Calu3 (cell line): ENCODE data around the gene CKMT1A. TPM values are rescaled to one million over a fixed set of nuclear protein-coding genes. Genes with fewer than 3 reads are reported as not detected.
"Not testable (repeated sequence)": the region's sequence is repeated elsewhere in the genome, so short reads cannot be mapped to it uniquely, and the experiment has no call there.

Experiments
- Bru-seq: library from RNA; stranded (reverse); fragments of 400-500 nt; gene quantifications from one replicate; lab custom pipeline; 2021; lab: Mats Ljungman, UMichigan
- BruChase-seq, 2 experiments: library from RNA; stranded (reverse); fragments of 400-500 nt; gene quantifications; one replicate each; lab custom pipeline; 2021; lab: Mats Ljungman, UMichigan
- BruUV-seq: library from RNA; stranded (reverse); fragments of 400-500 nt; replicated peaks from 2 replicates; lab custom pipeline; 2021; lab: Mats Ljungman, UMichigan
- CTCF ChIA-PET: fragments of 300-600 bp; sonication (Branson Sonifier 250); formaldehyde crosslinking; loops from one replicate; lab custom pipeline; 2022; ENCODE audit warnings: antibody characterized with exemption; lab: Charles Lee
- DNase-seq: peaks from one replicate; pipeline ENCODE4 v3.0.0; 2022
- H3K27ac Mint-ChIP-seq: one replicate; pipeline ENCODE4 v1.8.0; 2022; ENCODE audit warnings: mixed read lengths; ENCODE audit not compliant: unreplicated experiment
- H3K27me3 Mint-ChIP-seq: one replicate; pipeline ENCODE4 v1.8.0; 2022; ENCODE audit warnings: mixed read lengths; ENCODE audit not compliant: unreplicated experiment
- H3K36me3 Mint-ChIP-seq: one replicate; pipeline ENCODE4 v1.8.0; 2022; ENCODE audit warnings: mild to moderate bottlenecking, moderate library complexity, mixed read lengths; ENCODE audit not compliant: insufficient read depth, unreplicated experiment
- H3K4me1 Mint-ChIP-seq: one replicate; pipeline ENCODE4 v1.8.0; 2022; ENCODE audit warnings: mild to moderate bottlenecking, low read depth, mixed read lengths; ENCODE audit not compliant: unreplicated experiment
- H3K4me3 Mint-ChIP-seq: one replicate; pipeline ENCODE4 v1.8.0; 2022; ENCODE audit warnings: mild to moderate bottlenecking, low read depth, moderate library complexity, mixed read lengths; ENCODE audit not compliant: unreplicated experiment
- H3K9me3 Mint-ChIP-seq: one replicate; pipeline ENCODE4 v1.8.0; 2022; ENCODE audit warnings: low read depth, mixed read lengths; ENCODE audit not compliant: unreplicated experiment
- intact Hi-C: fragments of 100-400 bp; cut with micrococcal nuclease; formaldehyde crosslinking; loops from one replicate; pipeline ENCODE4 v1.10.0; 2022; ENCODE audit not compliant: unreplicated experiment
- long read RNA-seq: library from polyadenylated mRNA; stranded (forward); transcript quantifications from one replicate; pipeline ENCODE4 v2.0.0, GENCODE V29; 2022
- total RNA-seq: library from RNA; stranded (reverse); gene quantifications from 2 replicates; pipeline ENCODE4 v1.2.3, GENCODE V29; 2022
- TF ChIP-seq, protein P1 (sequence below): fragments of 200-600 bp; IDR thresholded peaks from one replicate; pipeline ENCODE4 v1.8.0; 2022; ENCODE audit warnings: antibody characterized with exemption; ENCODE audit not compliant: unreplicated experiment

The CKMT1A gene
- 0.66 and 1.2 TPM in 2 replicates for total RNA-seq
- not detected for Bru-seq, nascent RNA
- BruChase-seq, experiment 1, labeled RNA remaining after a 6-hour chase = percentile 13 among the genes with signal in this experiment
- not detected for BruChase-seq, experiment 2, labeled RNA remaining after a 2-hour chase
- long read RNA-seq, partial matches to known transcripts = 0 of 1 reads
- long read RNA-seq, other reads (novel, unspliced or antisense) = 0 of 1 reads

DNA sequence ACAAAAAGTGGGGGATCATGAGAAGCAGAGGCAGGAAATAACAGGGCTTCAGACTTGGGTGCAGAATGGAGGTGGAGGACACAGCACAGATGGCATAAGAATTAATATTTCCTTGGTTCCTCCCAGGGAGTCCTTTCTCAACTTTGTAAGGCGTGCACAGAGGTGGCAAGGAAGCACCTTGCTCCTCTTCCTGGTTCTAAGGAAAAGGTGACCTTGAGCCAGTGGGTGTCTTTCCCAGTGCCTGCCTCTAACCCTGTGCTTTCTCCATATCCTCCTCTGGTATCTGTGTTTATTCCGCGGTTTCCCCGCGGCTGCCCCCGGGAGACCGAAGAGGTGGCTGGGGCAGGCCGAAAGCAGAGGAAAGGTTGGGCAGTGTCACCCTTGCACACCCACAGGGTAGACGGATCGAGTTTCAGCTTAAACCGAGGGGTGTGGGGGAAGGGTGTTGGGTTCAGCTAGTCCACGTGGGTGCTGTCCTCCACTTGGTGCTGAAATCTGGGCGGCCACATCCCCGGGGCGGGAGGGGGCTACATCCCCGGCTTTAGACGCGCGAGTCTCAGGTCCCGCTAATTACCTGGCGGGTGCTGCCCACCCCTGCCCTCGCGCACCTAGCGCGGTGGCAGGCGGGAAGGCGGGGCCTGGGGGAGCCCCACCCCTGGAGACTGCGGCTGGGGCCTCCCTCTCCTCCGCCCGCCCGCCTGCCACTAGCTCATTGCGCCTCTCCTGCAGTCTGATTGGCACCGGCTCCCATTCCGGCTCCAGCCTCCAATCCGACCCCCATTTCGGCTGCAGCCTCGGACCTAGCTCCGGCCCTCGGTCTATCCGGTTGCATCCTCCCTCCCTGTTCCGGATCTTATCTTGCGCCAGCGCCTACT lies at the start of gene CKMT1A:
CKMT1A (plus strand) TSS at position 712 of the 875 bp plus-strand sequence. CDS start 192 bp downstream, outside the sequence.
- peaks cover 25% of the 10 kb centered on the region for H3K27me3 Mint-ChIP-seq
- BruUV-seq, H3K4me3 Mint-ChIP-seq, H3K4me1 Mint-ChIP-seq, intact Hi-C loops, CTCF ChIA-PET, DNase-seq, H3K27ac Mint-ChIP-seq, H3K9me3 Mint-ChIP-seq, H3K36me3 Mint-ChIP-seq: not testable (repeated sequence)

DNA sequence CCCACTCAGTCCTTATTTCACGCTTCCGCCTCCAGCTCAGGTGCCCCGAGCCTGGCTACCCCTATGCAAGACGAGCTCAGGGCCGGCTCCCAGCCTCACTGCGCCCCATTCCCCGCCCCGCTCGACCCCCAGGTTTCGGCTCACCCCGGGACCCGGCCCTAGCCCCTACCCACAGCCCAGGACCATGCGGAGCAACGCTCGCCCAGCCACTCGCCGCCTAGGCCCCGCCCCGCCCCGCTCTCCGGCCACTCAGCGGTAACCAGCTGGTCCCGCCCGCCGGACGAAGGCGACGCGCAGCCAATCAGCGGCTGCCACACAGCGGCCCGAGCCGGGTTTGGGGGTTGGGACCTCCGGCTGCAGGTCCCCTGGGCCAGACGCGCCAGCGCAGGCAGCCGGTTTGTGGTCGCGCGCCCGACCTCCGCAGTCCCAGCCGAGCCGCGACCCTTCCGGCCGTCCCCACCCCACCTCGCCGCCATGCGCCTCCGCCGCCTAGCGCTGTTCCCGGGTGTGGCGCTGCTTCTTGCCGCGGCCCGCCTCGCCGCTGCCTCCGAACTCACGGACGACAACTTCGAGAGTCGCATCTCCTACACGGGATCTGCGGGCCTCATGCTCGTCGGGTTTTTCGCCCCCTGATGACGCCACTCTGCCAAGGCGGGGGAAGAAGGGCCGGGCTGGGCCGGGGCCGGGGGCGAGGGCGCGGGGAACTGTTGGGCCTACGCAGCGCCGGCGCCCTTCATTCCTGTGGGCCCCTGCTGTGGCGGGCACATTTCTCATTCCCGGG lies 44.8 kb upstream of the CKMT1A start, which contains the start of gene CATSPER2:
CATSPER2 (minus strand) TSS at position 196 of the 781 bp plus-strand sequence. CDS start 783 bp downstream, outside the sequence.
- TF ChIP-seq, protein P1, sequence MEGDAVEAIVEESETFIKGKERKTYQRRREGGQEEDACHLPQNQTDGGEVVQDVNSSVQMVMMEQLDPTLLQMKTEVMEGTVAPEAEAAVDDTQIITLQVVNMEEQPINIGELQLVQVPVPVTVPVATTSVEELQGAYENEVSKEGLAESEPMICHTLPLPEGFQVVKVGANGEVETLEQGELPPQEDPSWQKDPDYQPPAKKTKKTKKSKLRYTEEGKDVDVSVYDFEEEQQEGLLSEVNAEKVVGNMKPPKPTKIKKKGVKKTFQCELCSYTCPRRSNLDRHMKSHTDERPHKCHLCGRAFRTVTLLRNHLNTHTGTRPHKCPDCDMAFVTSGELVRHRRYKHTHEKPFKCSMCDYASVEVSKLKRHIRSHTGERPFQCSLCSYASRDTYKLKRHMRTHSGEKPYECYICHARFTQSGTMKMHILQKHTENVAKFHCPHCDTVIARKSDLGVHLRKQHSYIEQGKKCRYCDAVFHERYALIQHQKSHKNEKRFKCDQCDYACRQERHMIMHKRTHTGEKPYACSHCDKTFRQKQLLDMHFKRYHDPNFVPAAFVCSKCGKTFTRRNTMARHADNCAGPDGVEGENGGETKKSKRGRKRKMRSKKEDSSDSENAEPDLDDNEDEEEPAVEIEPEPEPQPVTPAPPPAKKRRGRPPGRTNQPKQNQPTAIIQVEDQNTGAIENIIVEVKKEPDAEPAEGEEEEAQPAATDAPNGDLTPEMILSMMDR = no peak
- intact Hi-C loops = no loop called here
- Mint-ChIP-seq H3K27ac (no peak within 1 kb of the TSS), H3K4me1 (no peaks in the 10 kb centered on the region), H3K27me3 (no peaks in the 10 kb centered on the region), H3K9me3 (no peaks in the 10 kb centered on the region), H3K4me3 (no peak within 1 kb of the TSS), H3K36me3 (no peaks in the 10 kb centered on the region)
- DNase-seq = no peak
- CTCF ChIA-PET = no interaction called here
- no TSS peak for BruUV-seq

DNA sequence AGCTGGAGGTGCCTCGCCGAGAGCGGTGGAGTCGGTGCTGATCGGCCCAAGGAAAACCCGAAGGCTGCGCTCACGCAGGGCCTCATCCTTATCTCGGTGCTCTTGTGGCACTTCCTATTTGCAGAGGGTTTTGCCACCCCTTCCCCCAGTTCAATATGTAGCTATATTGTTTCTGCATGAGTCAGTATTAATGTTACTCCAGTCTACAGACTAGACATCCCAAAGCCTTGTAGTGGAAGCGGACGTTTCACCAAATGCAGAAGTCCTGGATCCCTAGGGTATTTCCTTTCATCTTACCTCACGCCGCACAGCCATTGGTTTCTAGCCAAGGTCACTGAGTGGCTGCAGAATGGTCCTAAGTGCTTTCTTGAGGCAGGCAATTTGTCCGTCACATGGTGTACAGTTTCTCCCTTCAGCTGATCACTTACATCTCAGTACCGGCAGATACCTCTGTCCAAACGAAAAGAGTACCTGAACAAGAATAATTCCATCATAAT lies 44.2 kb upstream of the CKMT1A start:
- BruUV-seq, H3K27ac Mint-ChIP-seq, H3K27me3 Mint-ChIP-seq, H3K9me3 Mint-ChIP-seq, CTCF ChIA-PET, intact Hi-C loops, H3K4me1 Mint-ChIP-seq, H3K4me3 Mint-ChIP-seq, DNase-seq, H3K36me3 Mint-ChIP-seq: not testable (repeated sequence)

DNA sequence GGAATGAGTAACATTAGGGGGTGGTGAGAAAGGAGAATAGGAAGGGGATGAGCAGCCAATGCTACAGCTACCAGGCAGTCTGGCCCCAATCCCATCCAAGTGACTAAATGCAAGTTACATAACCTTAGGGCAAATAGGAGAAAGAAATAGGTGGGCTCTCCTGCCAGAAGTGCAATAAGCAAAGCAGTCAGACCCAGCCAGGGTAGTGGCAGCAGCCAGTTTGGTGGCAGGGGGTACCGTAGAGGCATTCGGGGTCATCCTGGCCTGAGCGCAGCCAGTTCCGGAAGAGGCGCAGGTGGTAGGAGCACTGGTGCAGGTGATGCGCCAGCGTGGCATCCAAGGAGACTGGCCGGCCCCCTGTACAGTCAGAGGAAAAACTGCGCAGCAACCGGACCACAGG lies 33.9 kb upstream of the CKMT1A start:
- H3K4me3 Mint-ChIP-seq, intact Hi-C loops: not testable (repeated sequence)

DNA sequence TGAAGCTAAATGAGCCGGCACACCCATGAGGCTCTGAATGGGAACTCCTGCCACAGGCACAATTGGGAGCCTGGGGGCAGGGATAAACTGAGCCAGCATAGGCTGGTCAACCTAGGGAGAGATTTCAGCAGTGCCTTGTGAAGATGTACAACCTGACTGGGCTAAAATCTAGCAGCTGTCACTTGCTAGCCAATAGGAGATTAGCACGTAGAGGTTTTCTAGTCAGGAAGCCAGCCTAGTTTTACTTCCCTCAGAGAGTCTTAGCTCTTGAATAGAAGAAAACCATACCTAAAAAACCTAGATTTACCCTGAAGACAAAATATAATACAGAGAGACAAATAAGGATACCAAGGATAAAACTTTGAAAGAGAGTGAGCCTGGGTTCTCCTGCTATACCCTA lies 31.4 kb upstream of the CKMT1A start:
- H3K9me3 Mint-ChIP-seq, H3K27me3 Mint-ChIP-seq, H3K4me3 Mint-ChIP-seq, H3K27ac Mint-ChIP-seq, CTCF ChIA-PET, H3K4me1 Mint-ChIP-seq, intact Hi-C loops, BruUV-seq, DNase-seq, H3K36me3 Mint-ChIP-seq: not testable (repeated sequence)

More for the DNA sequence above, 33.9 kb upstream of the CKMT1A start:
- BruUV-seq, CTCF ChIA-PET, H3K27ac Mint-ChIP-seq, H3K36me3 Mint-ChIP-seq, H3K9me3 Mint-ChIP-seq, H3K4me1 Mint-ChIP-seq, DNase-seq, H3K27me3 Mint-ChIP-seq: not testable (repeated sequence)

DNA sequence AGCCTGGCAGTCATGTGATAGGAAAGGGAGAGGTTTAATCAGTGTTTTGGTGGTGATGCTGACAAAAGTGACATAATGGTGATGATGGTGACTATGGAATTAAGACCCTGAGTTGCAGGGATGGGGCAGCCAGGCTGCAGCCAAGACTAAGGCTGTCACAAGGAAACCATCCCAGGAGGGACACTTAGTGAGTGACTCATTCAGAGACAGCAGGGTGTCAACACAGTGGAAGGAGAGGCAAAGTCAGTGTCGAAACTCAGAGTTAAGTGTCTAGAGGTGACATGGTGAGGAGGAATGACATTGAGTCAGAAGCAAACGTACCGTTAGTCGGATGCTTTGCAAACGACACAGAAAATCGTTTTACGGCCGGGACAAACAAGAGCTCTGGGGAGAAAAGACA lies 30.3 kb upstream of the CKMT1A start:
- intact Hi-C loops, H3K27me3 Mint-ChIP-seq, H3K27ac Mint-ChIP-seq, H3K4me1 Mint-ChIP-seq, BruUV-seq, CTCF ChIA-PET, H3K36me3 Mint-ChIP-seq, DNase-seq, H3K9me3 Mint-ChIP-seq, H3K4me3 Mint-ChIP-seq: not testable (repeated sequence)

DNA sequence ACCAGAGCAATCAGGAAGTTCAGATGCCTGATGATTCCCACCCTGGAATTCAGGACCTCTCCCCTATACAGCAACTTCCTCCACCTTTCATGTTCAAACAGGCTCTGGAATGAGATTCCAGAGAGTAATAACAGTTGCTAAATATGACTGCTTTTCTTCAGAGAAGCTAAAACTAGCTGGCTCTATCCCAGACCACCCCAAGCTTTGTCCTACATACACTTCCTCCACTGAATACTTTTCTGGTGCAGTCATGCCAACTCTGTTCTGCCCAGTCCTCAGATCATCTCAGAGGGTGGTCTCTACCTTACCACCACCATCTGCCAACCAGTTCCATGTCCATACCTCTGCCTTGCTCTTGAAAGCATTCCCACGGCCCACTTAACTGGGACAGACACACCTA lies 27.5 kb upstream of the CKMT1A start:
- DNase-seq, CTCF ChIA-PET, H3K9me3 Mint-ChIP-seq, H3K4me1 Mint-ChIP-seq, intact Hi-C loops, H3K27me3 Mint-ChIP-seq, H3K4me3 Mint-ChIP-seq, H3K27ac Mint-ChIP-seq, H3K36me3 Mint-ChIP-seq, BruUV-seq: not testable (repeated sequence)

DNA sequence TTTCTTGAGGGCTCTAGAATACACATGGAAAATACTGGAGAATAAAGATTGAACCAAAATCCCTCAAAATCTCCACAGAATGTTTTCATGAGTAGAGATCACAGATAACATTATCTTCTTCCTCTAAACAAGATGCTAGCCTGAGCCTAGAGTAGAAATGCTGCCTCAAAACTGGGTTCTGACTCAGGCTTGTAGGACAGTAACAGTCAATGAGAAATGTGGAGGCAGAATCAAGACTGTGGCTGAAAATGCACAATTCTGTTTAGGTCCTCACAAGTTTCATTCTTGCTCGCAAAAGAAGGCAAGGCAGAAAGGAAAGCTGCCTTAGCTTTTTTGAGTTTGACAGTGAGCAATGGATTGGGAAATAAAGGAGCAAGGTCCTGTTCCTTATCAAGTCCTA lies 19.5 kb upstream of the CKMT1A start:
- H3K36me3 Mint-ChIP-seq, H3K27ac Mint-ChIP-seq, H3K27me3 Mint-ChIP-seq, H3K4me3 Mint-ChIP-seq, H3K4me1 Mint-ChIP-seq, BruUV-seq, intact Hi-C loops, CTCF ChIA-PET, DNase-seq, H3K9me3 Mint-ChIP-seq: not testable (repeated sequence)
